Measurements from ENCODE around the gene MYOM3.

The MYOM3 gene

GRCh38 chr1:24150234-24151174, 38.6 kb upstream of the MYOM3 start:
- Histone ChIP-seq H2AFZ (ENCODE audit: low read length) (peak overlapping the region; percentile 52; the same call in 1 of the 2 replicates), H3K9me2 (replicated peaks; ENCODE audit: insufficient read depth, low read length) (no peaks in the 10 kb centered on the region), H3K79me2 (ENCODE audit: low read length) (no peaks in the 10 kb centered on the region), H3K9me3 (replicated peaks; ENCODE audit: insufficient read depth, low read length) (no peaks in the 10 kb centered on the region), H3K4me2 (ENCODE audit: low read depth, low read length) (peak overlapping the region; percentile 64), H3K9ac (ENCODE audit: low read length) (peak overlapping the region; percentile 53; the same call in 1 of the 2 replicates), H4K20me1 (ENCODE audit: insufficient read depth, low read length) (no peaks in the 10 kb centered on the region), H3K27ac (ENCODE audit: low read length) (peak overlapping the region; percentile 61; the same call in 1 of the 2 replicates), H3F3A (ENCODE audit: insufficient read depth, low read length) (peaks cover 18% of the 10 kb centered on the region), H3K36me3 (replicated peaks; ENCODE audit: insufficient read depth, low read length) (0 out of 2 replicates have a peak, but pooled peaks cover 1% of the 10 kb centered on the region), H3K4me3 (ENCODE audit: low read length) (peak overlapping the region; percentile 46), H3K27me3 (replicated peaks; ENCODE audit: insufficient read depth, low read length) (no peaks in the 10 kb centered on the region), H3K4me1 (ENCODE audit: low read length) (peaks cover 4% of the 10 kb centered on the region; the same call in 1 of the 2 replicates)
- TF ChIP-seq EZH2 (optimal IDR thresholded peaks at IDR 0.05; ENCODE audit: low read depth, low read length) (no peak), CTCF (IDR thresholded peaks at IDR 0.05; ENCODE audit: low read length) (peak; percentile 83)
- DNase-seq, result peak; percentile 83

GRCh38 chr1:24149866-24150233, 37.9 kb upstream of the MYOM3 start:
- Histone ChIP-seq H3K36me3 (replicated peaks; ENCODE audit: insufficient read depth, low read length) (no peaks in the 10 kb centered on the region), H3K9me2 (replicated peaks; ENCODE audit: insufficient read depth, low read length) (no peaks in the 10 kb centered on the region), H4K20me1 (ENCODE audit: insufficient read depth, low read length) (no peaks in the 10 kb centered on the region), H3K4me1 (ENCODE audit: low read length) (peaks cover 4% of the 10 kb centered on the region; the same call in 1 of the 2 replicates), H3K27me3 (replicated peaks; ENCODE audit: insufficient read depth, low read length) (no peaks in the 10 kb centered on the region), H2AFZ (ENCODE audit: low read length) (no peak overlapping the region), H3K4me3 (ENCODE audit: low read length) (0 out of 2 replicates have a peak overlapping the region, but pooled peaks have one; percentile 46), H3K9me3 (replicated peaks; ENCODE audit: insufficient read depth, low read length) (no peaks in the 10 kb centered on the region), H3K27ac (ENCODE audit: low read length) (no peak overlapping the region), H3F3A (ENCODE audit: insufficient read depth, low read length) (peaks cover 18% of the 10 kb centered on the region), H3K4me2 (ENCODE audit: low read depth, low read length) (peak overlapping the region; percentile 64), H3K9ac (ENCODE audit: low read length) (peak overlapping the region; percentile 23; the same call in 1 of the 2 replicates), H3K79me2 (ENCODE audit: low read length) (no peaks in the 10 kb centered on the region)
- no peak for DNase-seq
- TF ChIP-seq CTCF (IDR thresholded peaks at IDR 0.05; ENCODE audit: low read length), result no peak
- TF ChIP-seq EZH2 (optimal IDR thresholded peaks at IDR 0.05; ENCODE audit: low read depth, low read length), result no peak
- no peak for TF ChIP-seq EZH2phosphoT487 (IDR thresholded peaks at IDR 0.05; ENCODE audit: low read length)

- H3K4me2 ChIP-seq (ENCODE audit: low read depth, low read length), result no peak overlapping the region
- no peak for DNase-seq
- H3K79me2 ChIP-seq (ENCODE audit: low read length), result no peaks in the 10 kb centered on the region
- H4K20me1 ChIP-seq (ENCODE audit: insufficient read depth, low read length), result no peaks in the 10 kb centered on the region
- no peak overlapping the region for H3K4me3 ChIP-seq (ENCODE audit: low read length)
- no peaks in the 10 kb centered on the region for H3K27me3 ChIP-seq (replicated peaks; ENCODE audit: insufficient read depth, low read length)
- H2AFZ ChIP-seq (ENCODE audit: low read length), result no peak overlapping the region
- H3K4me1 ChIP-seq (ENCODE audit: low read length), result peaks cover 4% of the 10 kb centered on the region; the same call in 1 of the 2 replicates
- H3K36me3 ChIP-seq (replicated peaks; ENCODE audit: insufficient read depth, low read length), result no peaks in the 10 kb centered on the region
- H3K9me3 ChIP-seq (replicated peaks; ENCODE audit: insufficient read depth, low read length), result no peaks in the 10 kb centered on the region
- H3F3A ChIP-seq (ENCODE audit: insufficient read depth, low read length), result peaks cover 14% of the 10 kb centered on the region
- H3K9me2 ChIP-seq (replicated peaks; ENCODE audit: insufficient read depth, low read length), result no peaks in the 10 kb centered on the region
- TF ChIP-seq EZH2 (optimal IDR thresholded peaks at IDR 0.05; ENCODE audit: low read depth, low read length) (no peak), EZH2phosphoT487 (IDR thresholded peaks at IDR 0.05; ENCODE audit: low read length) (no peak), CTCF (IDR thresholded peaks at IDR 0.05; ENCODE audit: low read length) (no peak)
- no peak overlapping the region for H3K9ac ChIP-seq (ENCODE audit: low read length)
- no peak overlapping the region for H3K27ac ChIP-seq (ENCODE audit: low read length)
These were observed 35.9 kb upstream of the MYOM3 start for GRCh38 chr1:24147816-24148215.
